ENCODE data around the gene GNAS-AS1. TPM values are rescaled to one million over a fixed set of nuclear protein-coding genes. Genes with fewer than 3 reads are reported as not detected.
A peak's percentile ranks its signal among the peaks of the same experiment; 100 is the strongest.

GNAS-AS1 gene
- total and polyA plus RNA-seq, 10 of the 15 experiments (the other 5 are each of a cell fraction or from before 2014, with no cell fraction given), result 0.06 to 2.7 (median 1.2) TPM

DNA sequence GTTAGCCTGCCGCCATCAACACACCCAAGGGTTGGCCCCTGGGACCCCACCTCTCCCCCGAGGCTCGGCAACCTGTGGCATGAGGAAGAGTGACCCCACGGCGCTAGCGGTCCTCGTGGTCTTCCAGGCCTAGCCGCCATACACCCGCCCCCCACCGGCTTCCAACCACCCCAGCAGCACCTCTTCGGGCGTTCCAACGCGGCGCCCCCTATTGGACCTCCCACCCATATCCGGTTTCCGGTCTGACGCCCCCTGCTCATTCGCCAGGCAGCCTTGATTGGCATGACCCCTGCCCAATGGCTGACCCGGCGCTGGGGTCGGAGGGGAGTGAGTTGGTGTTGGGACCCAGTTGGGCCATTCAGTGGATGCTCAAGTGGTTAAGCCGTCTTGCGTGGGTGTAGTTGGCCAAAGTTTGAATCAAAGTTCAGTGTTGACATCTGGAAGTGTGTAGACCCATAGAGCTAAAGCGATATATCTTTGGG lies at the start of gene GNAS-AS1 (continued):
- TF ChIP-seq CREM (IDR thresholded peaks at IDR 0.05; ENCODE audit: low read depth) (no peak), SPI1 (IDR thresholded peaks at IDR 0.05; ENCODE audit: borderline replicate concordance, insufficient read depth, low read depth, low read length) (no peak), JUNB (IDR thresholded peaks at IDR 0.05) (no peak), FOXM1 (IDR thresholded peaks at IDR 0.05; ENCODE audit: low read depth, low read length) (no peak), FOS (IDR thresholded peaks at IDR 0.05; ENCODE audit: borderline replicate concordance, extremely low read depth, insufficient read length) (peak; percentile 33), RELA (IDR thresholded peaks at IDR 0.05; ENCODE audit: borderline replicate concordance, partially characterized antibody) (no peak), MYC (IDR thresholded peaks at IDR 0.05; ENCODE audit: insufficient read depth, insufficient read length, insufficient replicate concordance, low read length, severe bottlenecking) (no peak), KDM1A (IDR thresholded peaks at IDR 0.05; ENCODE audit: borderline replicate concordance) (no peak), EP300 (IDR thresholded peaks at IDR 0.05; ENCODE audit: borderline replicate concordance in 1 of 2, control insufficient read depth in 1 of 2, low read depth in 2 of 2, low read length in 2 of 2) (no peak), CBFB (IDR thresholded peaks at IDR 0.05; ENCODE audit: low read depth) (no peak), NR2F1 (conservative IDR thresholded peaks at IDR 0.05) (no peak), CHD4 (IDR thresholded peaks at IDR 0.05) (no peak), POU2F2 (IDR thresholded peaks at IDR 0.05; ENCODE audit: borderline replicate concordance, low read depth, low read length) (no peak), SMC3 (IDR thresholded peaks at IDR 0.05; ENCODE audit: borderline replicate concordance, low read length) (no peak), NBN (IDR thresholded peaks at IDR 0.05) (no peak), IKZF2 (IDR thresholded peaks at IDR 0.05) (no peak)
- TF ChIP-seq, protein P1, sequence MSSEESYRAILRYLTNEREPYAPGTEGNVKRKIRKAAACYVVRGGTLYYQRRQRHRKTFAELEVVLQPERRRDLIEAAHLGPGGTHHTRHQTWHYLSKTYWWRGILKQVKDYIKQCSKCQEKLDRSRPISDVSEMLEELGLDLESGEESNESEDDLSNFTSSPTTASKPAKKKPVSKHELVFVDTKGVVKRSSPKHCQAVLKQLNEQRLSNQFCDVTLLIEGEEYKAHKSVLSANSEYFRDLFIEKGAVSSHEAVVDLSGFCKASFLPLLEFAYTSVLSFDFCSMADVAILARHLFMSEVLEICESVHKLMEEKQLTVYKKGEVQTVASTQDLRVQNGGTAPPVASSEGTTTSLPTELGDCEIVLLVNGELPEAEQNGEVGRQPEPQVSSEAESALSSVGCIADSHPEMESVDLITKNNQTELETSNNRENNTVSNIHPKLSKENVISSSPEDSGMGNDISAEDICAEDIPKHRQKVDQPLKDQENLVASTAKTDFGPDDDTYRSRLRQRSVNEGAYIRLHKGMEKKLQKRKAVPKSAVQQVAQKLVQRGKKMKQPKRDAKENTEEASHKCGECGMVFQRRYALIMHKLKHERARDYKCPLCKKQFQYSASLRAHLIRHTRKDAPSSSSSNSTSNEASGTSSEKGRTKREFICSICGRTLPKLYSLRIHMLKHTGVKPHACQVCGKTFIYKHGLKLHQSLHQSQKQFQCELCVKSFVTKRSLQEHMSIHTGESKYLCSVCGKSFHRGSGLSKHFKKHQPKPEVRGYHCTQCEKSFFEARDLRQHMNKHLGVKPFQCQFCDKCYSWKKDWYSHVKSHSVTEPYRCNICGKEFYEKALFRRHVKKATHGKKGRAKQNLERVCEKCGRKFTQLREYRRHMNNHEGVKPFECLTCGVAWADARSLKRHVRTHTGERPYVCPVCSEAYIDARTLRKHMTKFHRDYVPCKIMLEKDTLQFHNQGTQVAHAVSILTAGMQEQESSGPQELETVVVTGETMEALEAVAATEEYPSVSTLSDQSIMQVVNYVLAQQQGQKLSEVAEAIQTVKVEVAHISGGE (CRISPR knock-in tag; IDR thresholded peaks at IDR 0.05), result no peak
- TF ChIP-seq, protein P2, sequence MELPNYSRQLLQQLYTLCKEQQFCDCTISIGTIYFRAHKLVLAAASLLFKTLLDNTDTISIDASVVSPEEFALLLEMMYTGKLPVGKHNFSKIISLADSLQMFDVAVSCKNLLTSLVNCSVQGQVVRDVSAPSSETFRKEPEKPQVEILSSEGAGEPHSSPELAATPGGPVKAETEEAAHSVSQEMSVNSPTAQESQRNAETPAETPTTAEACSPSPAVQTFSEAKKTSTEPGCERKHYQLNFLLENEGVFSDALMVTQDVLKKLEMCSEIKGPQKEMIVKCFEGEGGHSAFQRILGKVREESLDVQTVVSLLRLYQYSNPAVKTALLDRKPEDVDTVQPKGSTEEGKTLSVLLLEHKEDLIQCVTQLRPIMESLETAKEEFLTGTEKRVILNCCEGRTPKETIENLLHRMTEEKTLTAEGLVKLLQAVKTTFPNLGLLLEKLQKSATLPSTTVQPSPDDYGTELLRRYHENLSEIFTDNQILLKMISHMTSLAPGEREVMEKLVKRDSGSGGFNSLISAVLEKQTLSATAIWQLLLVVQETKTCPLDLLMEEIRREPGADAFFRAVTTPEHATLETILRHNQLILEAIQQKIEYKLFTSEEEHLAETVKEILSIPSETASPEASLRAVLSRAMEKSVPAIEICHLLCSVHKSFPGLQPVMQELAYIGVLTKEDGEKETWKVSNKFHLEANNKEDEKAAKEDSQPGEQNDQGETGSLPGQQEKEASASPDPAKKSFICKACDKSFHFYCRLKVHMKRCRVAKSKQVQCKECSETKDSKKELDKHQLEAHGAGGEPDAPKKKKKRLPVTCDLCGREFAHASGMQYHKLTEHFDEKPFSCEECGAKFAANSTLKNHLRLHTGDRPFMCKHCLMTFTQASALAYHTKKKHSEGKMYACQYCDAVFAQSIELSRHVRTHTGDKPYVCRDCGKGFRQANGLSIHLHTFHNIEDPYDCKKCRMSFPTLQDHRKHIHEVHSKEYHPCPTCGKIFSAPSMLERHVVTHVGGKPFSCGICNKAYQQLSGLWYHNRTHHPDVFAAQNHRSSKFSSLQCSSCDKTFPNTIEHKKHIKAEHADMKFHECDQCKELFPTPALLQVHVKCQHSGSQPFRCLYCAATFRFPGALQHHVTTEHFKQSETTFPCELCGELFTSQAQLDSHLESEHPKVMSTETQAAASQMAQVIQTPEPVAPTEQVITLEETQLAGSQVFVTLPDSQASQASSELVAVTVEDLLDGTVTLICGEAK (IDR thresholded peaks at IDR 0.05; ENCODE audit: borderline replicate concordance), result peak; percentile 91
- TF ChIP-seq, protein P3, sequence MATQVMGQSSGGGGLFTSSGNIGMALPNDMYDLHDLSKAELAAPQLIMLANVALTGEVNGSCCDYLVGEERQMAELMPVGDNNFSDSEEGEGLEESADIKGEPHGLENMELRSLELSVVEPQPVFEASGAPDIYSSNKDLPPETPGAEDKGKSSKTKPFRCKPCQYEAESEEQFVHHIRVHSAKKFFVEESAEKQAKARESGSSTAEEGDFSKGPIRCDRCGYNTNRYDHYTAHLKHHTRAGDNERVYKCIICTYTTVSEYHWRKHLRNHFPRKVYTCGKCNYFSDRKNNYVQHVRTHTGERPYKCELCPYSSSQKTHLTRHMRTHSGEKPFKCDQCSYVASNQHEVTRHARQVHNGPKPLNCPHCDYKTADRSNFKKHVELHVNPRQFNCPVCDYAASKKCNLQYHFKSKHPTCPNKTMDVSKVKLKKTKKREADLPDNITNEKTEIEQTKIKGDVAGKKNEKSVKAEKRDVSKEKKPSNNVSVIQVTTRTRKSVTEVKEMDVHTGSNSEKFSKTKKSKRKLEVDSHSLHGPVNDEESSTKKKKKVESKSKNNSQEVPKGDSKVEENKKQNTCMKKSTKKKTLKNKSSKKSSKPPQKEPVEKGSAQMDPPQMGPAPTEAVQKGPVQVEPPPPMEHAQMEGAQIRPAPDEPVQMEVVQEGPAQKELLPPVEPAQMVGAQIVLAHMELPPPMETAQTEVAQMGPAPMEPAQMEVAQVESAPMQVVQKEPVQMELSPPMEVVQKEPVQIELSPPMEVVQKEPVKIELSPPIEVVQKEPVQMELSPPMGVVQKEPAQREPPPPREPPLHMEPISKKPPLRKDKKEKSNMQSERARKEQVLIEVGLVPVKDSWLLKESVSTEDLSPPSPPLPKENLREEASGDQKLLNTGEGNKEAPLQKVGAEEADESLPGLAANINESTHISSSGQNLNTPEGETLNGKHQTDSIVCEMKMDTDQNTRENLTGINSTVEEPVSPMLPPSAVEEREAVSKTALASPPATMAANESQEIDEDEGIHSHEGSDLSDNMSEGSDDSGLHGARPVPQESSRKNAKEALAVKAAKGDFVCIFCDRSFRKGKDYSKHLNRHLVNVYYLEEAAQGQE (IDR thresholded peaks at IDR 0.05; ENCODE audit: low read depth, low read length), result no peak
